PC-9 (cell line): ENCODE data around the gene SLC38A8. TPM values are rescaled to one million over a fixed set of nuclear protein-coding genes. Genes with fewer than 3 reads are reported as not detected.

Experiments
- BruUV-seq: library from RNA; stranded (reverse); fragments of 400-500 nt; replicated peaks from 2 replicates; lab custom pipeline; 2021; lab: Mats Ljungman, UMichigan
- CTCF ChIA-PET: fragments of 300-600 bp; sonication (Branson Sonifier 250); formaldehyde crosslinking; loops from one replicate; lab custom pipeline; 2022; ENCODE audit warnings: antibody characterized with exemption; lab: Charles Lee
- POLR2A ChIA-PET: fragments of 300-600 bp; sonication (Branson Sonifier 250); formaldehyde crosslinking; loops from one replicate; lab custom pipeline; 2022; ENCODE audit warnings: antibody characterized with exemption; ENCODE audit not compliant: unreplicated experiment; lab: Charles Lee
- DNase-seq, 2 experiments: peaks; one replicate each; pipeline versions ENCODE4 v3.0.0 to v3.0.0-alpha.2; 2015 to 2022; ENCODE audit warnings: mixed read lengths in 1 of 2
- H2AFZ ChIP-seq: fragments of 200-600 bp; sonication (generic); 2 replicates; pipeline ENCODE4 v1.8.1; 2017; ENCODE audit warnings: antibody characterized with exemption
- H3F3A ChIP-seq: fragments of 200-600 bp; sonication (generic); 2 replicates; pipeline ENCODE4 v1.8.1; 2017; ENCODE audit warnings: antibody characterized with exemption, mild to moderate bottlenecking, low read depth; ENCODE audit not compliant: insufficient read depth
- H3K27ac ChIP-seq: fragments of 200-600 bp; sonication (generic); 2 replicates; pipeline ENCODE4 v1.6.1; 2016; ENCODE audit warnings: mixed run types
- H3K27me3 ChIP-seq: fragments of 200-600 bp; sonication (generic); 2 replicates; pipeline ENCODE4 v1.6.1; 2016; ENCODE audit warnings: low read depth, mixed run types; ENCODE audit not compliant: insufficient read depth
- H3K36me3 ChIP-seq: fragments of 200-600 bp; sonication (generic); 2 replicates; pipeline ENCODE4 v1.6.1; 2016; ENCODE audit warnings: low read depth, mixed run types
- H3K4me1 ChIP-seq: fragments of 200-600 bp; sonication (generic); replicated peaks from 2 replicates; pipeline ENCODE4 v1.6.1; 2016; ENCODE audit warnings: mixed run types; ENCODE audit not compliant: insufficient read depth
- H3K4me2 ChIP-seq: fragments of 200-600 bp; sonication (generic); 2 replicates; pipeline ENCODE4 v1.6.1; 2017; ENCODE audit warnings: mixed run types
- H3K4me3 ChIP-seq: fragments of 200-600 bp; sonication (generic); 2 replicates; pipeline ENCODE4 v1.6.1; 2016; ENCODE audit warnings: mixed run types
- H3K79me2 ChIP-seq: fragments of 200-600 bp; sonication (generic); 2 replicates; pipeline ENCODE4 v1.6.1; 2017; ENCODE audit warnings: low read depth, mixed run types
- H3K9me2 ChIP-seq: fragments of 200-600 bp; sonication (generic); 2 replicates; pipeline ENCODE4 v1.8.1; 2017; ENCODE audit warnings: mild to moderate bottlenecking; ENCODE audit not compliant: insufficient read depth
- H3K9me3 ChIP-seq: fragments of 200-600 bp; sonication (generic); 2 replicates; pipeline ENCODE4 v1.8.1; 2016; ENCODE audit warnings: low read depth; ENCODE audit not compliant: insufficient read depth
- H4K20me1 ChIP-seq: fragments of 200-600 bp; sonication (generic); 2 replicates; pipeline ENCODE4 v1.8.1; 2017; ENCODE audit not compliant: insufficient read depth
- CTCF ChIP-seq: fragments of 200-600 bp; sonication (generic); conservative IDR thresholded peaks from 2 replicates; pipeline ENCODE4 v1.6.1; 2017; ENCODE audit warnings: mixed run types, antibody characterized with exemption, mild to moderate bottlenecking, moderate library complexity
- EZH2 ChIP-seq: fragments of 200-600 bp; sonication (generic); IDR thresholded peaks from 2 replicates; pipeline ENCODE4 v1.8.0; 2017; ENCODE audit warnings: antibody characterized with exemption, low read depth
- intact Hi-C: fragments of 100-400 bp; cut with micrococcal nuclease; formaldehyde crosslinking; loops from one replicate; pipeline ENCODE4 v1.10.0; 2022; ENCODE audit not compliant: unreplicated experiment
- total RNA-seq: library from RNA; stranded (reverse); gene quantifications from 2 replicates; pipeline ENCODE4 v1.2.3, GENCODE V29; 2021

Gene SLC38A8
- total RNA-seq, 1 experiment from 2014 or later = not detected

DNA sequence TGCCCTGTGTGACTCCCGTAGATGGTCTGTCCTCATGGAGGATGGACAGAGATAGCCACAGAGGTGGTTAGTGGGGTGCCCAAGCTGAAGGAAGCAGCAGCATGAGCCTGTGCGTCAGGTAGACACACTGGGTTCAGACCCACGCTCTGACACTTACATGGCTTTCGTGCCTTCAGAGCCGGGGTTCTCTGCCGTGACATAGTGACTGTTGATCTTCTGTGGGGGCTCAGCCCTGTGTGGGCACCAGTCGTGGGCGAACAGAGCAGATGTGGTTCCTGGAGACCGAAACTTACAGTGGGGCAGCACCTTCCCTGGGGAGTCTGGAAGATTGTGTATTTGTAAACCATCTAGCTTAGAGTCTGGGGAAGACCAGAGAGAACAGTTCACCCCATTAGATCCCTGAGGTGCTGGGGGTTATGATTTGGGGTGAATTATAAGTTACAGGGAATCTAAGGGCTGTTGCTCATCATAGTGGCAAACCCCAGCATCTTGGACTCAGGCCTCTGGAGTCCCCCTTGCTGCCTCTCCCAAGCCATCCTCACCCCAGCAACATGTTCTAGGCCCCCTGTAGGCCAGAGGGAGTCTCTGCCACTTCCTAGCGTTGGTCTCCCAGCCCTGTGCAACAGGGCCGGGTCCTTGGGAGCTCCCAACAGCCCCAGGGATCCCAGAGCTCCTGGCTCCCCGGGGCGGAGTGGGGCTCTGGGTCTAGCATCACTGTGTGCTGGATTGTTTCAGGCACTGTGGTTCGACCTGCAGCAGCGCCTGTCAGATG is 45.9 kb downstream of the SLC38A8 start:
- no peak overlapping the region for H3K4me2 ChIP-seq
- H4K20me1 ChIP-seq = no peaks in the 10 kb centered on the region
- H3K4me3 ChIP-seq = no peak overlapping the region
- no peak; the same call in 1 of the 2 replicates for TF ChIP-seq CTCF
- TF ChIP-seq EZH2 = no peak
- no peak for DNase-seq
- peaks cover 10% of the 10 kb centered on the region; the same call in 1 of the 2 replicates for H3K4me1 ChIP-seq
- no TSS peak for BruUV-seq
- no peaks in the 10 kb centered on the region for H3K9me2 ChIP-seq
- no peaks in the 10 kb centered on the region for H3F3A ChIP-seq
- ChIA-PET POLR2A (no interaction called here), CTCF (no interaction called here)
- no peaks in the 10 kb centered on the region for H3K9me3 ChIP-seq
- H3K27ac ChIP-seq = no peak overlapping the region
- intact Hi-C loops = no loop called here
- H2AFZ ChIP-seq = no peak overlapping the region
- H3K79me2 ChIP-seq = no peaks in the 10 kb centered on the region
- H3K36me3 ChIP-seq = no peaks in the 10 kb centered on the region
- H3K27me3 ChIP-seq = no peaks in the 10 kb centered on the region

GRCh38 chr16:83995754-83996153 is 46.8 kb downstream of the SLC38A8 start:
- intact Hi-C loops = no loop called here

GRCh38 chr16:83994703-83995102 is 47.9 kb downstream of the SLC38A8 start:
- TF ChIP-seq EZH2 (no peak), CTCF (no peak)
- no peaks in the 10 kb centered on the region for H3K9me2 ChIP-seq
- ChIA-PET CTCF (no interaction called here), POLR2A (no interaction called here)
- H3K27ac ChIP-seq = no peak overlapping the region
- H3K4me1 ChIP-seq = peaks cover 11% of the 10 kb centered on the region; the same call in 1 of the 2 replicates
- no peak overlapping the region; the same call in 1 of the 2 replicates for H3K4me2 ChIP-seq
- H3K27me3 ChIP-seq = peaks cover 9% of the 10 kb centered on the region; the same call in 1 of the 2 replicates
- H3K79me2 ChIP-seq = no peaks in the 10 kb centered on the region
- no peak for DNase-seq
- H4K20me1 ChIP-seq = no peaks in the 10 kb centered on the region
- no peaks in the 10 kb centered on the region for H3F3A ChIP-seq
- no peaks in the 10 kb centered on the region for H3K36me3 ChIP-seq
- 0 out of 2 replicates have a peak overlapping the region, but pooled peaks have one; percentile 53 for H2AFZ ChIP-seq
- H3K9me3 ChIP-seq = no peaks in the 10 kb centered on the region
- BruUV-seq = no TSS peak
- no peak overlapping the region for H3K4me3 ChIP-seq
- intact Hi-C loops = no loop called here

More at GRCh38 chr16:83995754-83996153, 46.8 kb downstream of the SLC38A8 start:
- Histone ChIP-seq H3K79me2 (no peaks in the 10 kb centered on the region), H3K36me3 (no peaks in the 10 kb centered on the region), H3K9me2 (no peaks in the 10 kb centered on the region), H4K20me1 (no peaks in the 10 kb centered on the region), H3K9me3 (no peaks in the 10 kb centered on the region), H3K4me2 (no peak overlapping the region), H3K4me1 (peaks cover 10% of the 10 kb centered on the region; the same call in 1 of the 2 replicates), H3K4me3 (no peak overlapping the region), H2AFZ (no peak overlapping the region), H3F3A (no peaks in the 10 kb centered on the region), H3K27me3 (no peaks in the 10 kb centered on the region), H3K27ac (no peak overlapping the region)
- ChIA-PET CTCF (no interaction called here), POLR2A (no interaction called here)
- TF ChIP-seq EZH2 (no peak), CTCF (no peak)
- BruUV-seq = no TSS peak
- no peak for DNase-seq
